Fibroblast of lung (primary cell): ENCODE data around the gene RGS17.

Experiments
- CTCF ChIP-seq, 2 donors: IDR thresholded peaks in 1 of 2; conservative IDR thresholded peaks in 1 of 2; 1 replicate in 1 of 2; 2 replicates in 1 of 2; pipeline ENCODE4 v1.5.1; 2011 to 2012; ENCODE audit warnings: low read length in 2 of 2, control low read depth in 1 of 2, inconsistent platforms in 1 of 2, low read depth in 1 of 2, mild to moderate bottlenecking in 1 of 2
- EZH2 ChIP-seq: IDR thresholded peaks from 2 replicates; pipeline ENCODE4 v1.5.1; 2012; ENCODE audit warnings: low read length, control low read depth, mild to moderate bottlenecking; ENCODE audit errors: missing control alignments

GRCh38 chr6:153123801-153124200 lies 7.3 kb downstream of the RGS17 start:
- no peak for TF ChIP-seq EZH2
- no peak for TF ChIP-seq CTCF (conservative IDR thresholded peaks at IDR 0.05 in 1 of 2, IDR thresholded peaks at IDR 0.05 in 1 of 2; ENCODE audit: low read depth in 1 of 2, low read length in 2 of 2)
